ENCODE data around the gene SCAMP1.

DNA sequence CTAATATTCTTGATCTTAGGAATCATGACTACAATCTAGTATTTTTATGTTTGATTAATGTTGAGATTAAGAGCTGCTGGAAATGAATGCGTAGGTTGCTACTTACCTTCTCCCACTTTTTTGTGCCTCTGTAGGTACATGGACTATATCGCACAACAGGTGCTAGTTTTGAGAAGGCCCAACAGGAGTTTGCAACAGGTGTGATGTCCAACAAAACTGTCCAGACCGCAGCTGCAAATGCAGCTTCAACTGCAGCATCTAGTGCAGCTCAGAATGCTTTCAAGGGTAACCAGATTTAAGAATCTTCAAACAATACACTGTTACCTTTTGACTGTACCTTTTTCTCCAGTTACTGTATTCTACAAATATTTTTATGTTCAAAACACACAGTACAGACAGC, 115.0 kb downstream of the SCAMP1 start:
- TF ChIP-seq ZEB2 (tag by site-specific recombination; IDR thresholded peaks at IDR 0.05): no peak
- TF ChIP-seq, protein P1, sequence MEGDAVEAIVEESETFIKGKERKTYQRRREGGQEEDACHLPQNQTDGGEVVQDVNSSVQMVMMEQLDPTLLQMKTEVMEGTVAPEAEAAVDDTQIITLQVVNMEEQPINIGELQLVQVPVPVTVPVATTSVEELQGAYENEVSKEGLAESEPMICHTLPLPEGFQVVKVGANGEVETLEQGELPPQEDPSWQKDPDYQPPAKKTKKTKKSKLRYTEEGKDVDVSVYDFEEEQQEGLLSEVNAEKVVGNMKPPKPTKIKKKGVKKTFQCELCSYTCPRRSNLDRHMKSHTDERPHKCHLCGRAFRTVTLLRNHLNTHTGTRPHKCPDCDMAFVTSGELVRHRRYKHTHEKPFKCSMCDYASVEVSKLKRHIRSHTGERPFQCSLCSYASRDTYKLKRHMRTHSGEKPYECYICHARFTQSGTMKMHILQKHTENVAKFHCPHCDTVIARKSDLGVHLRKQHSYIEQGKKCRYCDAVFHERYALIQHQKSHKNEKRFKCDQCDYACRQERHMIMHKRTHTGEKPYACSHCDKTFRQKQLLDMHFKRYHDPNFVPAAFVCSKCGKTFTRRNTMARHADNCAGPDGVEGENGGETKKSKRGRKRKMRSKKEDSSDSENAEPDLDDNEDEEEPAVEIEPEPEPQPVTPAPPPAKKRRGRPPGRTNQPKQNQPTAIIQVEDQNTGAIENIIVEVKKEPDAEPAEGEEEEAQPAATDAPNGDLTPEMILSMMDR (tag by site-specific recombination; IDR thresholded peaks at IDR 0.05): no peak
- TF ChIP-seq ZNF501 (tag by site-specific recombination; IDR thresholded peaks at IDR 0.05): no peak
- TF ChIP-seq, protein P2, sequence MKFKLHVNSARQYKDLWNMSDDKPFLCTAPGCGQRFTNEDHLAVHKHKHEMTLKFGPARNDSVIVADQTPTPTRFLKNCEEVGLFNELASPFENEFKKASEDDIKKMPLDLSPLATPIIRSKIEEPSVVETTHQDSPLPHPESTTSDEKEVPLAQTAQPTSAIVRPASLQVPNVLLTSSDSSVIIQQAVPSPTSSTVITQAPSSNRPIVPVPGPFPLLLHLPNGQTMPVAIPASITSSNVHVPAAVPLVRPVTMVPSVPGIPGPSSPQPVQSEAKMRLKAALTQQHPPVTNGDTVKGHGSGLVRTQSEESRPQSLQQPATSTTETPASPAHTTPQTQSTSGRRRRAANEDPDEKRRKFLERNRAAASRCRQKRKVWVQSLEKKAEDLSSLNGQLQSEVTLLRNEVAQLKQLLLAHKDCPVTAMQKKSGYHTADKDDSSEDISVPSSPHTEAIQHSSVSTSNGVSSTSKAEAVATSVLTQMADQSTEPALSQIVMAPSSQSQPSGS (tag by site-specific recombination; IDR thresholded peaks at IDR 0.05; ENCODE audit: low read depth): no peak
- no peak for TF ChIP-seq ZNF121 (tag by site-specific recombination; IDR thresholded peaks at IDR 0.05)
- TF ChIP-seq, protein P3, sequence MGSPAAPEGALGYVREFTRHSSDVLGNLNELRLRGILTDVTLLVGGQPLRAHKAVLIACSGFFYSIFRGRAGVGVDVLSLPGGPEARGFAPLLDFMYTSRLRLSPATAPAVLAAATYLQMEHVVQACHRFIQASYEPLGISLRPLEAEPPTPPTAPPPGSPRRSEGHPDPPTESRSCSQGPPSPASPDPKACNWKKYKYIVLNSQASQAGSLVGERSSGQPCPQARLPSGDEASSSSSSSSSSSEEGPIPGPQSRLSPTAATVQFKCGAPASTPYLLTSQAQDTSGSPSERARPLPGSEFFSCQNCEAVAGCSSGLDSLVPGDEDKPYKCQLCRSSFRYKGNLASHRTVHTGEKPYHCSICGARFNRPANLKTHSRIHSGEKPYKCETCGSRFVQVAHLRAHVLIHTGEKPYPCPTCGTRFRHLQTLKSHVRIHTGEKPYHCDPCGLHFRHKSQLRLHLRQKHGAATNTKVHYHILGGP (tag by site-specific recombination; IDR thresholded peaks at IDR 0.05): no peak
- TF ChIP-seq ZNF660 (tag by site-specific recombination; IDR thresholded peaks at IDR 0.05): no peak
- TF ChIP-seq, protein P4, sequence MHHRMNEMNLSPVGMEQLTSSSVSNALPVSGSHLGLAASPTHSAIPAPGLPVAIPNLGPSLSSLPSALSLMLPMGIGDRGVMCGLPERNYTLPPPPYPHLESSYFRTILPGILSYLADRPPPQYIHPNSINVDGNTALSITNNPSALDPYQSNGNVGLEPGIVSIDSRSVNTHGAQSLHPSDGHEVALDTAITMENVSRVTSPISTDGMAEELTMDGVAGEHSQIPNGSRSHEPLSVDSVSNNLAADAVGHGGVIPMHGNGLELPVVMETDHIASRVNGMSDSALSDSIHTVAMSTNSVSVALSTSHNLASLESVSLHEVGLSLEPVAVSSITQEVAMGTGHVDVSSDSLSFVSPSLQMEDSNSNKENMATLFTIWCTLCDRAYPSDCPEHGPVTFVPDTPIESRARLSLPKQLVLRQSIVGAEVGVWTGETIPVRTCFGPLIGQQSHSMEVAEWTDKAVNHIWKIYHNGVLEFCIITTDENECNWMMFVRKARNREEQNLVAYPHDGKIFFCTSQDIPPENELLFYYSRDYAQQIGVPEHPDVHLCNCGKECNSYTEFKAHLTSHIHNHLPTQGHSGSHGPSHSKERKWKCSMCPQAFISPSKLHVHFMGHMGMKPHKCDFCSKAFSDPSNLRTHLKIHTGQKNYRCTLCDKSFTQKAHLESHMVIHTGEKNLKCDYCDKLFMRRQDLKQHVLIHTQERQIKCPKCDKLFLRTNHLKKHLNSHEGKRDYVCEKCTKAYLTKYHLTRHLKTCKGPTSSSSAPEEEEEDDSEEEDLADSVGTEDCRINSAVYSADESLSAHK (tag by site-specific recombination; IDR thresholded peaks at IDR 0.05): no peak
- no peak for TF ChIP-seq KLF8 (tag by site-specific recombination; IDR thresholded peaks at IDR 0.05)
- no peak for TF ChIP-seq HOXA7 (CRISPR knock-in tag; IDR thresholded peaks at IDR 0.05; ENCODE audit: borderline replicate concordance)
- no peak for TF ChIP-seq ZNF416 (tag by site-specific recombination; IDR thresholded peaks at IDR 0.05)
